Breast epithelium (tissue), 4 donors: ENCODE measurements around the gene QRFP. TPM values are rescaled to one million over a fixed set of nuclear protein-coding genes. Genes with fewer than 3 reads are reported as not detected.
"Not testable (repeated sequence)": the region's sequence is repeated elsewhere in the genome, so short reads cannot be mapped to it uniquely, and the experiment has no call there.

Experiments used
- DNase-seq, 2 donors: peaks; one replicate each; pipeline ENCODE4 v3.0.0-alpha.2; 2019; ENCODE audit warnings: low spot score in 2 of 2
- H3K27ac ChIP-seq, 2 donors: fragments of 200-600 bp; sonication (generic) in 1 of 2; one replicate each; pipeline ENCODE4 v1.5.1; 2016 to 2019; ENCODE audit warnings: mild to moderate bottlenecking in 1 of 2
- H3K27me3 ChIP-seq, 2 donors: fragments of 200-600 bp; sonication (generic) in 1 of 2; one replicate each; pipeline versions ENCODE4 v1.5.1 to v1.6.0; 2017 to 2019; ENCODE audit warnings: control low read depth in 1 of 2, mild to moderate bottlenecking in 1 of 2
- H3K36me3 ChIP-seq: fragments of 200-600 bp; one replicate; pipeline ENCODE4 v1.5.1; 2019
- H3K4me1 ChIP-seq, 2 donors: fragments of 200-600 bp; sonication (generic); one replicate each; pipeline ENCODE4 v1.5.1; 2016 to 2019; ENCODE audit warnings: control low read depth in 1 of 2
- H3K4me3 ChIP-seq, 3 donors: fragments of 200-600 bp; sonication (generic); 1 replicate in 2 of 3; 2 replicates in 1 of 3; pipeline ENCODE4 v1.5.1; 2016 to 2019; ENCODE audit warnings: mild to moderate bottlenecking in 3 of 3, moderate library complexity in 2 of 3
- H3K9me3 ChIP-seq, 2 donors: fragments of 200-600 bp; sonication (generic) in 1 of 2; one replicate each; pipeline ENCODE4 v1.5.1; 2016 to 2019; ENCODE audit warnings: control low read depth in 1 of 2
- POLR2A ChIP-seq: fragments of 450-650 bp; IDR thresholded peaks from one replicate; pipeline ENCODE4 v1.6.1; 2016; ENCODE audit warnings: antibody characterized with exemption, mild to moderate bottlenecking, moderate library complexity
- POLR2AphosphoS5 ChIP-seq, 3 donors: sonication (generic); formaldehyde crosslinking; IDR thresholded peaks; one replicate each; pipeline ENCODE4 v1.6.1; 2017; ENCODE audit warnings: antibody characterized with exemption in 3 of 3
- intact Hi-C: fragments of 100-400 bp; cut with DNase I; formaldehyde crosslinking; loops from one replicate; pipeline ENCODE4 v1.15.1; 2023; ENCODE audit warnings: low total_unique reads
- total RNA-seq, 3 donors: library from RNA; depleted of rRNA; stranded (reverse); fragments of >200 nt; gene quantifications; one replicate each; pipeline ENCODE4 v1.1.0, GENCODE V29; 2016
- TF ChIP-seq, protein P1 (sequence below), 3 donors: fragments of 450-650 bp; IDR thresholded peaks; one replicate each; pipeline ENCODE4 v1.5.1; 2016 to 2017; ENCODE audit warnings: antibody characterized with exemption in 3 of 3, mild to moderate bottlenecking in 3 of 3, moderate library complexity in 3 of 3

The QRFP gene
- total RNA-seq, 3 donors from 2014 or later: not detected

DNA sequence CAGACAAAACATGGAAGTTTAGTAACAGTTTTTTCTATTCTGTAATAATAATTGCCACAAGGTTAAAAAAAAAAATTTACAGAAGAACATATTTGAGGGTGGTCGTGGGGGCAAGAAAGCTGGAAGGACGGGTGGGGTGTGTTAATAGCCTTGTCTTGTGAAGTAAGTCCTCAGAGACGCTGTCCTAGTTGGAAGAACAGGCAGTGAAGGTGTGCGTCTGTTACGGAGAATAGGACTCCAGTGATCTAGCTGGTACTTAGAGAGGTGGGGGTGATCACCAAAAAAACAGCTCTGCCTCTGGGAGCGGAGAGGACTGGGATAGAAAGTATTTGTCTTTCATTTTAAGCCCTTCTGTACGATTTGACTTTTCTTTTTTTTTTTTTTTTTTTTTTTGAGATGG lies 43.8 kb downstream of the QRFP start:
- DNase-seq: no peak
- no peaks in the 10 kb centered on the region for H3K27me3 ChIP-seq
- no peaks in the 10 kb centered on the region for H3K9me3 ChIP-seq
- H3K4me3 ChIP-seq: no peak overlapping the region
- H3K36me3 ChIP-seq: peaks cover 9% of the 10 kb centered on the region
- H3K27ac ChIP-seq: no peak overlapping the region
- intact Hi-C loops: loop anchor here (10.0 kb wide), 1 partner anchor 88 kb away; no protein-coding TSS in a partner anchor
- peaks cover 2 to 8% of the 10 kb centered on the region in 2 donors for H3K4me1 ChIP-seq
- TF ChIP-seq POLR2AphosphoS5 (IDR thresholded peaks at IDR 0.05): no peak
- TF ChIP-seq POLR2A: no peak
- TF ChIP-seq, protein P1, sequence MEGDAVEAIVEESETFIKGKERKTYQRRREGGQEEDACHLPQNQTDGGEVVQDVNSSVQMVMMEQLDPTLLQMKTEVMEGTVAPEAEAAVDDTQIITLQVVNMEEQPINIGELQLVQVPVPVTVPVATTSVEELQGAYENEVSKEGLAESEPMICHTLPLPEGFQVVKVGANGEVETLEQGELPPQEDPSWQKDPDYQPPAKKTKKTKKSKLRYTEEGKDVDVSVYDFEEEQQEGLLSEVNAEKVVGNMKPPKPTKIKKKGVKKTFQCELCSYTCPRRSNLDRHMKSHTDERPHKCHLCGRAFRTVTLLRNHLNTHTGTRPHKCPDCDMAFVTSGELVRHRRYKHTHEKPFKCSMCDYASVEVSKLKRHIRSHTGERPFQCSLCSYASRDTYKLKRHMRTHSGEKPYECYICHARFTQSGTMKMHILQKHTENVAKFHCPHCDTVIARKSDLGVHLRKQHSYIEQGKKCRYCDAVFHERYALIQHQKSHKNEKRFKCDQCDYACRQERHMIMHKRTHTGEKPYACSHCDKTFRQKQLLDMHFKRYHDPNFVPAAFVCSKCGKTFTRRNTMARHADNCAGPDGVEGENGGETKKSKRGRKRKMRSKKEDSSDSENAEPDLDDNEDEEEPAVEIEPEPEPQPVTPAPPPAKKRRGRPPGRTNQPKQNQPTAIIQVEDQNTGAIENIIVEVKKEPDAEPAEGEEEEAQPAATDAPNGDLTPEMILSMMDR (IDR thresholded peaks at IDR 0.05): no peak

DNA sequence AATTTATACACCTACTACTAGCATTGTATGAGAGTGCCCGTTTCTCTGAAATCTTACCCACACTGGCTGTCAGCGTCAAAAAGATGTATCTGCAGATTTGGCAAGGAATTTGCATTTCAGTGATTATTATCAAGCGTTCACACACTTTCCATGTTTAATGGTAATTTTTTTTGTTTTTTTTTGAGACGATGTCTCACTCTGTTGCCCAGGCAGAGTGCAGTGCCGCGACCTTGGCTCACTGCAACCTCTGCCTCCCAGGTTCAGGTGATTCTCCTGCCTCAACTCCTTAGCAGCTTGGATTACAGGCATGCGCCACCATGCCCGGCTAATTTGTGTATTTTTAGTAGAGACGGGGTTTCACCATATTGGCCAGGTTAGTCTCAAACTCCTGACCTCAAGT lies 47.3 kb downstream of the QRFP start:
- intact Hi-C loops: no loop called here
- H3K36me3 ChIP-seq: no peaks in the 10 kb centered on the region
- TF ChIP-seq, protein P1 (IDR thresholded peaks at IDR 0.05): no peak
- no peak for TF ChIP-seq POLR2AphosphoS5 (IDR thresholded peaks at IDR 0.05)
- TF ChIP-seq POLR2A: no peak
- H3K27ac ChIP-seq: peak overlapping the region; percentile 3 to 43
- no peak overlapping the region for H3K4me3 ChIP-seq
- H3K27me3 ChIP-seq: no peaks in the 10 kb centered on the region
- DNase-seq: no peak
- H3K4me1 ChIP-seq: peaks cover 10 to 13% of the 10 kb centered on the region in 2 donors
- H3K9me3 ChIP-seq: no peaks in the 10 kb centered on the region

DNA sequence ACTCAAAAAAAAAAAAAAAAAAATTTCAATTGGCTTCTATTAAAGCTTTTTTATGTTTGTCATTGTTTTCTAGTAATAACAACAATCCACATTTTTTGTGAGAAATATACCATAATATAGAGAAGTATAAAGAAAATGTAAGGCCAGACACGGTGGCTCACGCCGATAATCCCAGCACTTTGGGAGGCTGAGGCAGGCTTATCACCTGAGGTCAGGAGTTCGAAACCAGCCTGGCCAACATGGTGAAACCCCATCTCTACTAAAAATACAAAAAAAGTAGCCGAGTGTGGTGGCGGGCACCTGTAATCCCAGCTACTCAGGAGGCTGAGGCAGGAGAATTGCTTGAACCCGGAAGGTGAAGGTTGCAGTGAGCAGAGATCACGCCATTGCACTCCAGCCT lies 48.1 kb downstream of the QRFP start:
- H3K36me3 ChIP-seq, intact Hi-C loops, DNase-seq, H3K4me3 ChIP-seq, H3K9me3 ChIP-seq, H3K27me3 ChIP-seq: not testable (repeated sequence)
- Histone ChIP-seq H3K4me1 (peaks cover 13% of the 10 kb centered on the region in 2 donors), H3K27ac (peak overlapping the region; percentile 94)

DNA sequence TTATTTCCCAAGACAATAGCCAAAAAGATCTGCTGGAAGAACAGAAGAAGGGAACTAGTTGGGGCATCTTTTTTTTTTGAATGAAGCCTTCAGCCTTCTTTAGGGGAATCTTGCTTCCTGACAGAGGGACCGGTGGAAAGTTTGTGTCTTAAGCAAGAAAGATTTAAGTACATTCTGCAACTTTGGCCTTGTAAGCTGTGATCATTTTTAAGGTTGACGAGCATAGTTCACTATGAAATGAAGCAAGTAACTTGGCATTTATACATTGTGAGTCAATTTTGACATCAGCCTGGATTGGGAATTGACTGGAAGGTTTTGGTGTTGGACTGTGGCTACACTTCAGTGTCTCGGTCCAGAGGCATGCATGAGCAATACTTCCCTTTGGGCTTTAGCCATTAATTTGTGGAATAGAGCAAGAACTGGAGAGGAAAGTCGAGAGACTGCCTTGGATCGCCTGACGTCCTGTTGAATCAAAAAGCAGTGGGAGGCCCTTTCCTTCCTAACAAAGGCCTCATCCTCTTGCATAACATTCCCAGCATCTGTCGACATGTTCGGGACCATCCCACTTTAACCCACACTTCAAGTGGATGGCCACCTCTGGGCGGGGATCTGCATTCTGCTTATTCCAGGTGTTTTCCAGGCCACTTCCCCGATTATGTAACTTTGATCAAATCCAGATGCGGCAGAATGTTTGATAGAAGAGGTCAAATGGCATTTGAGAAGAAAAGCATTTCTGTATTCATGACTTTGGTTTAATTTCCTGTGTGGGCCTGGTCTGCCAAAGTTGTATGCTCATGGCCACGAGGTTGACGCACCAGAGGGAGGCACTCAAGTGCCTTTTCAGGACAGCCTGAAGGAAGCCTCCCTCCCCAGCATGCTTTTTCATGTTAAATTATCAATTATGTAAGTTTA lies 49.0 kb downstream of the QRFP start:
- H3K27me3 ChIP-seq: no peaks in the 10 kb centered on the region
- TF ChIP-seq, protein P1 (IDR thresholded peaks at IDR 0.05): peak in 1 of 3 donors; percentile 13
- TF ChIP-seq POLR2AphosphoS5 (IDR thresholded peaks at IDR 0.05) (peak; percentile 88 to 98 (median 97)), POLR2A (peak; percentile 12)
- peak overlapping the region in 1 of 3 donors; percentile 29 for H3K4me3 ChIP-seq
- H3K27ac ChIP-seq: peak overlapping the region; percentile 94
- DNase-seq: peak in 1 of 2 donors; percentile 88
- intact Hi-C loops: no loop called here
- no peaks in the 10 kb centered on the region for H3K9me3 ChIP-seq
- H3K36me3 ChIP-seq: no peaks in the 10 kb centered on the region
- peaks cover 13% of the 10 kb centered on the region in 2 donors for H3K4me1 ChIP-seq

DNA sequence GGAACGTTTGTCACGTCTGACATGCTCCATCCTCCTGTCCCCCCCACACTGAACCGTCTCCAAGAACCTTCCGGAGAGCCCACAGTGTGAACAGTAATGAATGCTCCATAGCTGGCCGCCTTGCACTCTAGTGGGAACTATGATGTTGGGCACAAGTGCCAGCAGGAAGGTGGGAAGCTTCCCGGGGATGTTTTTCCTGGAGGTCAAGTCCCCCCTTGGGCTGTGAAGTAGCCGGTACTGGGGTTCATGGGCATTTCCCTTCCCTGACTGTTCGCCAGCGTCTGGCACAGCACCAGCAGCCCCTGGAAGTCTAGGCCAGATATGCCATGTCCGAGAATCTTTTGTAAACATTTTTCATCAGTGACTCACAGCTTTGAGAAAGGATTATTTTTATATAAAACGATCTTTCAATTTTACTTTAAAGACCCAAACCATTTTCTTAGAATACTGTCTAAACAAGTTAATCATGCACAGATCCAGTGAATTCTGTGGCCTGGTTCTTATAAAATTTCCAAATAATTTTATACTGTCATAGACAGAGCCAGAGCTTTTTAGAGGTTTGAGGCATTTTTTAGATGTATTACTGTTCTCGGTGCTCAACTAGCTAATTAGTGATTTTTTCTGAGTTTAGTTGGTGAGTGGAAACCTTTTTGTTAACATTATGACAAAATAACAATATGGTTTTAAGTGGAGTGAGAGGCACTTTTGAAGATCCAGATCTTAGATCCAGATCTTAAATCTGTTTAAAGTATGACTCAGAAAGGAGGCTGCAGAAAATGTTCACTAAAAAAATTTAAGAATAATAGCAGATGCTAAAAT lies 49.9 kb downstream of the QRFP start:
- TF ChIP-seq, protein P1 (IDR thresholded peaks at IDR 0.05): no peak
- TF ChIP-seq POLR2A: no peak
- peak; percentile 22 to 28 (median 23) for TF ChIP-seq POLR2AphosphoS5 (IDR thresholded peaks at IDR 0.05)
- intact Hi-C loops: no loop called here
- Histone ChIP-seq H3K36me3 (no peaks in the 10 kb centered on the region), H3K9me3 (no peaks in the 10 kb centered on the region), H3K27me3 (no peaks in the 10 kb centered on the region), H3K4me3 (peak overlapping the region; percentile 7 to 57 (median 20)), H3K4me1 (peaks cover 13% of the 10 kb centered on the region in 2 donors), H3K27ac (peak overlapping the region; percentile 94)
- no peak for DNase-seq
